Measurements from ENCODE around the gene ZNF101.
"Not testable (repeated sequence)": the region's sequence is repeated elsewhere in the genome, so short reads cannot be mapped to it uniquely, and the experiment has no call there.

ZNF101 gene

GRCh38 chr19:19677579-19677978, 8.9 kb downstream of the ZNF101 start:
- H3K9ac ChIP-seq (ENCODE audit: low read depth in 1 of 2, low read length in 2 of 2) = no peak overlapping the region
- H3K27ac ChIP-seq (ENCODE audit: low read depth, low read length) = no peak overlapping the region
- H3K4me3 ChIP-seq (ENCODE audit: low read depth in 1 of 2, low read length in 2 of 2) = peak overlapping the region in 1 of 2 donors; percentile 21
- peaks cover 43 to 69% of the 10 kb centered on the region in 2 donors for H3K36me3 ChIP-seq (ENCODE audit: control insufficient read depth in 1 of 2, insufficient read depth in 2 of 2, low read length in 2 of 2)
- H3K9me3 ChIP-seq (ENCODE audit: control insufficient read depth in 1 of 2, low read length in 2 of 2) = peaks cover 36 to 40% of the 10 kb centered on the region in 2 donors
- H3K27me3 ChIP-seq (ENCODE audit: control insufficient read depth in 1 of 2, insufficient read depth in 2 of 2, low read length in 2 of 2) = no peaks in the 10 kb centered on the region
- H3K4me1 ChIP-seq (ENCODE audit: control insufficient read depth in 1 of 2, insufficient read depth in 2 of 2, low read length in 2 of 2) = no peaks in the 10 kb centered on the region

GRCh38 chr19:19679176-19680073, 10.8 kb downstream of the ZNF101 start:
- H3K9me3 ChIP-seq (ENCODE audit: control insufficient read depth in 1 of 2, low read length in 2 of 2) = peaks cover 36 to 45% of the 10 kb centered on the region in 2 donors
- no peak overlapping the region for H3K4me3 ChIP-seq (ENCODE audit: low read depth in 1 of 2, low read length in 2 of 2)
- H3K36me3 ChIP-seq (ENCODE audit: control insufficient read depth in 1 of 2, insufficient read depth in 2 of 2, low read length in 2 of 2) = peaks cover 43 to 58% of the 10 kb centered on the region in 2 donors

GRCh38 chr19:19686119-19686518, 17.5 kb downstream of the ZNF101 start:
- H3K9ac ChIP-seq (ENCODE audit: low read depth in 1 of 2, low read length in 2 of 2); H3K4me3 ChIP-seq (ENCODE audit: low read depth in 1 of 2, low read length in 2 of 2); H3K36me3 ChIP-seq (ENCODE audit: control insufficient read depth in 1 of 2, insufficient read depth in 2 of 2, low read length in 2 of 2); H3K27me3 ChIP-seq (ENCODE audit: control insufficient read depth in 1 of 2, insufficient read depth in 2 of 2, low read length in 2 of 2); H3K27ac ChIP-seq (ENCODE audit: low read depth, low read length); H3K4me1 ChIP-seq (ENCODE audit: control insufficient read depth in 1 of 2, insufficient read depth in 2 of 2, low read length in 2 of 2): not testable (repeated sequence)
- peaks cover 7 to 21% of the 10 kb centered on the region in 2 donors for H3K9me3 ChIP-seq (ENCODE audit: control insufficient read depth in 1 of 2, low read length in 2 of 2)

More at GRCh38 chr19:19679176-19680073, 10.8 kb downstream of the ZNF101 start:
- no peaks in the 10 kb centered on the region for H3K4me1 ChIP-seq (ENCODE audit: control insufficient read depth in 1 of 2, insufficient read depth in 2 of 2, low read length in 2 of 2)
- H3K27ac ChIP-seq (ENCODE audit: low read depth, low read length) = no peak overlapping the region
- H3K27me3 ChIP-seq (ENCODE audit: control insufficient read depth in 1 of 2, insufficient read depth in 2 of 2, low read length in 2 of 2) = no peaks in the 10 kb centered on the region
- H3K9ac ChIP-seq (ENCODE audit: low read depth in 1 of 2, low read length in 2 of 2) = no peak overlapping the region

GRCh38 chr19:19686580-19686979, 17.9 kb downstream of the ZNF101 start:
- Histone ChIP-seq H3K4me3 (ENCODE audit: low read depth in 1 of 2, low read length in 2 of 2) (no peak overlapping the region), H3K27me3 (ENCODE audit: control insufficient read depth in 1 of 2, insufficient read depth in 2 of 2, low read length in 2 of 2) (no peaks in the 10 kb centered on the region), H3K27ac (ENCODE audit: low read depth, low read length) (no peak overlapping the region), H3K36me3 (ENCODE audit: control insufficient read depth in 1 of 2, insufficient read depth in 2 of 2, low read length in 2 of 2) (no peaks in the 10 kb centered on the region), H3K4me1 (ENCODE audit: control insufficient read depth in 1 of 2, insufficient read depth in 2 of 2, low read length in 2 of 2) (no peaks in the 10 kb centered on the region), H3K9me3 (ENCODE audit: control insufficient read depth in 1 of 2, low read length in 2 of 2) (peaks cover 4 to 16% of the 10 kb centered on the region in 2 donors), H3K9ac (ENCODE audit: low read depth in 1 of 2, low read length in 2 of 2) (no peak overlapping the region)

- no peaks in the 10 kb centered on the region for H3K27me3 ChIP-seq (ENCODE audit: control insufficient read depth in 1 of 2, insufficient read depth in 2 of 2, low read length in 2 of 2)
- H3K9me3 ChIP-seq (ENCODE audit: control insufficient read depth in 1 of 2, low read length in 2 of 2) = peaks cover 4 to 16% of the 10 kb centered on the region in 2 donors
- no peaks in the 10 kb centered on the region for H3K36me3 ChIP-seq (ENCODE audit: control insufficient read depth in 1 of 2, insufficient read depth in 2 of 2, low read length in 2 of 2)
- H3K4me1 ChIP-seq (ENCODE audit: control insufficient read depth in 1 of 2, insufficient read depth in 2 of 2, low read length in 2 of 2) = no peaks in the 10 kb centered on the region
- H3K27ac ChIP-seq (ENCODE audit: low read depth, low read length) = no peak overlapping the region
- H3K4me3 ChIP-seq (ENCODE audit: low read depth in 1 of 2, low read length in 2 of 2) = no peak overlapping the region
- no peak overlapping the region for H3K9ac ChIP-seq (ENCODE audit: low read depth in 1 of 2, low read length in 2 of 2)
These were observed 18.5 kb downstream of the ZNF101 start for GRCh38 chr19:19687090-19687489.

- not testable (repeated sequence) for H3K4me1 ChIP-seq (ENCODE audit: control insufficient read depth in 1 of 2, insufficient read depth in 2 of 2, low read length in 2 of 2); H3K9ac ChIP-seq (ENCODE audit: low read depth in 1 of 2, low read length in 2 of 2); H3K27ac ChIP-seq (ENCODE audit: low read depth, low read length); H3K27me3 ChIP-seq (ENCODE audit: control insufficient read depth in 1 of 2, insufficient read depth in 2 of 2, low read length in 2 of 2); H3K4me3 ChIP-seq (ENCODE audit: low read depth in 1 of 2, low read length in 2 of 2); H3K36me3 ChIP-seq (ENCODE audit: control insufficient read depth in 1 of 2, insufficient read depth in 2 of 2, low read length in 2 of 2)
- H3K9me3 ChIP-seq (ENCODE audit: control insufficient read depth in 1 of 2, low read length in 2 of 2) = peaks cover 4 to 10% of the 10 kb centered on the region in 2 donors
These were observed 20.4 kb downstream of the ZNF101 start for GRCh38 chr19:19689023-19689422.

GRCh38 chr19:19691683-19692082, 23.0 kb downstream of the ZNF101 start:
- H3K27ac ChIP-seq (ENCODE audit: low read depth, low read length) = no peak overlapping the region
- H3K4me1 ChIP-seq (ENCODE audit: control insufficient read depth in 1 of 2, insufficient read depth in 2 of 2, low read length in 2 of 2) = no peaks in the 10 kb centered on the region
- H3K36me3 ChIP-seq (ENCODE audit: control insufficient read depth in 1 of 2, insufficient read depth in 2 of 2, low read length in 2 of 2) = no peaks in the 10 kb centered on the region
- H3K9me3 ChIP-seq (ENCODE audit: control insufficient read depth in 1 of 2, low read length in 2 of 2) = peaks cover under 1 to 6% of the 10 kb centered on the region in 2 donors
- H3K4me3 ChIP-seq (ENCODE audit: low read depth in 1 of 2, low read length in 2 of 2) = no peak overlapping the region
- no peaks in the 10 kb centered on the region for H3K27me3 ChIP-seq (ENCODE audit: control insufficient read depth in 1 of 2, insufficient read depth in 2 of 2, low read length in 2 of 2)
- H3K9ac ChIP-seq (ENCODE audit: low read depth in 1 of 2, low read length in 2 of 2) = no peak overlapping the region

- Histone ChIP-seq H3K4me3 (ENCODE audit: low read depth in 1 of 2, low read length in 2 of 2) (no peak overlapping the region), H3K4me1 (ENCODE audit: control insufficient read depth in 1 of 2, insufficient read depth in 2 of 2, low read length in 2 of 2) (no peaks in the 10 kb centered on the region), H3K27me3 (ENCODE audit: control insufficient read depth in 1 of 2, insufficient read depth in 2 of 2, low read length in 2 of 2) (no peaks in the 10 kb centered on the region), H3K27ac (ENCODE audit: low read depth, low read length) (no peak overlapping the region), H3K36me3 (ENCODE audit: control insufficient read depth in 1 of 2, insufficient read depth in 2 of 2, low read length in 2 of 2) (no peaks in the 10 kb centered on the region), H3K9ac (ENCODE audit: low read depth in 1 of 2, low read length in 2 of 2) (no peak overlapping the region), H3K9me3 (ENCODE audit: control insufficient read depth in 1 of 2, low read length in 2 of 2) (peaks cover 5 to 19% of the 10 kb centered on the region in 2 donors)
These were observed 27.7 kb downstream of the ZNF101 start for GRCh38 chr19:19696386-19696785.

- Histone ChIP-seq H3K4me3 (ENCODE audit: low read depth in 1 of 2, low read length in 2 of 2) (no peak overlapping the region), H3K9me3 (ENCODE audit: control insufficient read depth in 1 of 2, low read length in 2 of 2) (peaks cover 5 to 19% of the 10 kb centered on the region in 2 donors), H3K27ac (ENCODE audit: low read depth, low read length) (no peak overlapping the region), H3K4me1 (ENCODE audit: control insufficient read depth in 1 of 2, insufficient read depth in 2 of 2, low read length in 2 of 2) (no peaks in the 10 kb centered on the region), H3K9ac (ENCODE audit: low read depth in 1 of 2, low read length in 2 of 2) (no peak overlapping the region), H3K36me3 (ENCODE audit: control insufficient read depth in 1 of 2, insufficient read depth in 2 of 2, low read length in 2 of 2) (no peaks in the 10 kb centered on the region), H3K27me3 (ENCODE audit: control insufficient read depth in 1 of 2, insufficient read depth in 2 of 2, low read length in 2 of 2) (no peaks in the 10 kb centered on the region)
These were observed 28.9 kb downstream of the ZNF101 start for GRCh38 chr19:19697589-19697988.

GRCh38 chr19:19700493-19700892, 31.9 kb downstream of the ZNF101 start:
- peaks cover 22 to 42% of the 10 kb centered on the region in 2 donors for H3K9me3 ChIP-seq (ENCODE audit: control insufficient read depth in 1 of 2, low read length in 2 of 2)
- H3K27me3 ChIP-seq (ENCODE audit: control insufficient read depth in 1 of 2, insufficient read depth in 2 of 2, low read length in 2 of 2); H3K4me1 ChIP-seq (ENCODE audit: control insufficient read depth in 1 of 2, insufficient read depth in 2 of 2, low read length in 2 of 2); H3K27ac ChIP-seq (ENCODE audit: low read depth, low read length); H3K9ac ChIP-seq (ENCODE audit: low read depth in 1 of 2, low read length in 2 of 2); H3K4me3 ChIP-seq (ENCODE audit: low read depth in 1 of 2, low read length in 2 of 2); H3K36me3 ChIP-seq (ENCODE audit: control insufficient read depth in 1 of 2, insufficient read depth in 2 of 2, low read length in 2 of 2): not testable (repeated sequence)
